ENCODE results near the gene KCNG2. TPM values are rescaled to one million over a fixed set of nuclear protein-coding genes. Genes with fewer than 3 reads are reported as not detected.

The KCNG2 gene
- polyA plus RNA-seq, 1 experiment: 0.38 TPM

DNA sequence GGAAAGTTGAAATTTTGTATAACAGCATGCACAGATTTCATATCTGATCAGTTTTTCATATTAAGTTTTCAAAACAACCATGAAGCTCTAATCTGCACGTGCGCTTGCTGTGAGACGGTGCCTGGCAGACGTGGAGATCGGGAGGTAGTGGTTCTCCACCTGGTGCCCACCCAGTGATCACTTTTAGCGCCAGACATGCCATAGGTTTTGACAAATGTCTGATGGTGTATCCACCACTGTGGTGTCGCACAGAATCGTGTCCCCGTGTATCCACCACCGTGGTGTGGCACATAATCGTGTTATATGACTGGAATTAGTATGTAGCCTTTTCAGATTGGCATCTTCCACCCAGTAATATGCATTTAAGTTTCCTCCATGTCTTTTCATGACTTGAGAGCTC is 40.9 kb upstream of the KCNG2 start:
- peaks cover 7% of the 10 kb centered on the region; the same call in 1 of the 2 replicates for H3K9me3 ChIP-seq (ENCODE audit: control insufficient read depth, insufficient read depth, low read length)
- ChIA-PET POLR2A (no interaction called here), CTCF (no interaction called here)
- H3K27me3 ChIP-seq (ENCODE audit: control insufficient read depth, insufficient read depth, low read length): no peaks in the 10 kb centered on the region
- no peak for DNase-seq (ENCODE audit: low read depth, low spot score)
- no peak overlapping the region for H3K27ac ChIP-seq (ENCODE audit: low read depth, low read length)
- TF ChIP-seq, protein P1, sequence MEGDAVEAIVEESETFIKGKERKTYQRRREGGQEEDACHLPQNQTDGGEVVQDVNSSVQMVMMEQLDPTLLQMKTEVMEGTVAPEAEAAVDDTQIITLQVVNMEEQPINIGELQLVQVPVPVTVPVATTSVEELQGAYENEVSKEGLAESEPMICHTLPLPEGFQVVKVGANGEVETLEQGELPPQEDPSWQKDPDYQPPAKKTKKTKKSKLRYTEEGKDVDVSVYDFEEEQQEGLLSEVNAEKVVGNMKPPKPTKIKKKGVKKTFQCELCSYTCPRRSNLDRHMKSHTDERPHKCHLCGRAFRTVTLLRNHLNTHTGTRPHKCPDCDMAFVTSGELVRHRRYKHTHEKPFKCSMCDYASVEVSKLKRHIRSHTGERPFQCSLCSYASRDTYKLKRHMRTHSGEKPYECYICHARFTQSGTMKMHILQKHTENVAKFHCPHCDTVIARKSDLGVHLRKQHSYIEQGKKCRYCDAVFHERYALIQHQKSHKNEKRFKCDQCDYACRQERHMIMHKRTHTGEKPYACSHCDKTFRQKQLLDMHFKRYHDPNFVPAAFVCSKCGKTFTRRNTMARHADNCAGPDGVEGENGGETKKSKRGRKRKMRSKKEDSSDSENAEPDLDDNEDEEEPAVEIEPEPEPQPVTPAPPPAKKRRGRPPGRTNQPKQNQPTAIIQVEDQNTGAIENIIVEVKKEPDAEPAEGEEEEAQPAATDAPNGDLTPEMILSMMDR (IDR thresholded peaks at IDR 0.05; ENCODE audit: low read depth, low read length): no peak
- no peak overlapping the region for H3K4me3 ChIP-seq (ENCODE audit: low read depth, low read length)

DNA sequence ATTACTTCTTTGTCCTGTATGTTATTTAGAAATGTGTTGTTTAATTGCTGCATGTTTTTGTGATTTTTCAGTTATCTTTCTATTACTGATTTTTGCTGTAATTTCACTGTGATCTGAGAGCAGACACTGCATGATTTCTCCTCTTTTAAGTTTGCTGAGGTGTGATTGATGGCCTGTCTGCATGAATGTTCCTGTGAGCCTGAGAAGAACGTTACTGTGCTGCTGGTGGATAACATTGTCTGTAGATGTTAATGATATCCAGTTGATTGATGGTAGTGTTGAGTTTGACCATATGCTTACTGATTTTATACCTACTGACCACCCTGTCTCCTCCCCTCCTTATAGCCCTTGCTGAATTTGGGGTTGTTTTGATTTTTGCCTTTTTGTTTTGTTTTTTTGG is 37.4 kb upstream of the KCNG2 start:
- H3K27me3 ChIP-seq (ENCODE audit: control insufficient read depth, insufficient read depth, low read length): no peaks in the 10 kb centered on the region
- no peak overlapping the region for H3K4me3 ChIP-seq (ENCODE audit: low read depth, low read length)
- TF ChIP-seq, protein P1 (IDR thresholded peaks at IDR 0.05; ENCODE audit: low read depth, low read length): no peak
- ChIA-PET CTCF (no interaction called here), POLR2A (no interaction called here)
- peaks cover 7% of the 10 kb centered on the region for H3K9me3 ChIP-seq (ENCODE audit: control insufficient read depth, insufficient read depth, low read length)
- DNase-seq (ENCODE audit: low read depth, low spot score): no peak
- no peak overlapping the region for H3K27ac ChIP-seq (ENCODE audit: low read depth, low read length)

DNA sequence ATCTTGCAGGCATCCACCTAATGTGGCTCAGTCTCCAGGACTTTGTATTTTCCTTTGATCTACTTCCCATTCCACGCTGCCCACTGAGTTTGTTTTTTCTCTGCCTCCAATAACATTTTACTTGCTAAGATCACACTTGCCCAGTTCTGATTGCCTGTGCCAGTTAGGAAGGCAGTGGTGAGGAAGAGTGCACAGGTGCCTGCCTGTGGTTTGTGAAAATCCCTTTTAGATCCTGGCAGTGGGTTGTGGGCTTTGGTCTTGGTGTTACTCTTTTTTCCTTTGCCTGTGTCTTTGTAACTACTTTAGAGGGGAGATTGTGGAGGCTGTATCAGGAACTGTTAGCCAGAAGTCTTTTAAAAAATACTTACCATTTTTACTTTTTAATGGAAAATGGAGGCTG is 36.9 kb upstream of the KCNG2 start:
- H3K4me3 ChIP-seq (ENCODE audit: low read depth, low read length): no peak overlapping the region
- TF ChIP-seq, protein P1 (IDR thresholded peaks at IDR 0.05; ENCODE audit: low read depth, low read length): no peak
- CTCF ChIA-PET: interaction anchor here (0.6 kb wide), 1 partner anchor 13 kb away, joined by 3 read pairs; no protein-coding TSS in a partner anchor
- H3K27me3 ChIP-seq (ENCODE audit: control insufficient read depth, insufficient read depth, low read length): no peaks in the 10 kb centered on the region
- POLR2A ChIA-PET: no interaction called here
- DNase-seq (ENCODE audit: low read depth, low spot score): no peak
- H3K9me3 ChIP-seq (ENCODE audit: control insufficient read depth, insufficient read depth, low read length): peaks cover 4% of the 10 kb centered on the region
- no peak overlapping the region for H3K27ac ChIP-seq (ENCODE audit: low read depth, low read length)

DNA sequence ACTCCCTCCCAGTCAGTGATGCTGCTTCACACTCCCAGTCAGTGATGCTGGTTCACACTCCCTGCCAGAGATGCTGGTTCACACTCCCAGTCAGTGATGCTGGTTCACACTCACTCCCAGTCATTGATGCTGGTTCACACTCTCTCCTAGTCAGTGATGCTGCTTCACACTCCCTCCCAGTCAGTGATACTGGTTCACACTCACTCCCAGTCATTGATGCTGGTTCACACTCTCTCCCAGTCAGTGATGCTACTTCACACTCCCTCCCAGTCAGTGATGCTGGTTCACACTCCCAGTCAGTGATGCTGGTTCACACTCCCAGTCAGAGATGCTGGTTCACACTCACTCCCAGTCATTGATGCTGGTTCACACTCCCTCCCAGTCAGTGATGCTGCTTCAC is 34.3 kb upstream of the KCNG2 start:
- H3K27ac ChIP-seq (ENCODE audit: low read depth, low read length): no peak overlapping the region
- H3K9me3 ChIP-seq (ENCODE audit: control insufficient read depth, insufficient read depth, low read length): peaks cover 14% of the 10 kb centered on the region
- no peak for DNase-seq (ENCODE audit: low read depth, low spot score)
- ChIA-PET POLR2A (no interaction called here), CTCF (no interaction called here)
- H3K4me3 ChIP-seq (ENCODE audit: low read depth, low read length): no peak overlapping the region
- peaks cover 6% of the 10 kb centered on the region for H3K27me3 ChIP-seq (ENCODE audit: control insufficient read depth, insufficient read depth, low read length)
- TF ChIP-seq, protein P1 (IDR thresholded peaks at IDR 0.05; ENCODE audit: low read depth, low read length): no peak

DNA sequence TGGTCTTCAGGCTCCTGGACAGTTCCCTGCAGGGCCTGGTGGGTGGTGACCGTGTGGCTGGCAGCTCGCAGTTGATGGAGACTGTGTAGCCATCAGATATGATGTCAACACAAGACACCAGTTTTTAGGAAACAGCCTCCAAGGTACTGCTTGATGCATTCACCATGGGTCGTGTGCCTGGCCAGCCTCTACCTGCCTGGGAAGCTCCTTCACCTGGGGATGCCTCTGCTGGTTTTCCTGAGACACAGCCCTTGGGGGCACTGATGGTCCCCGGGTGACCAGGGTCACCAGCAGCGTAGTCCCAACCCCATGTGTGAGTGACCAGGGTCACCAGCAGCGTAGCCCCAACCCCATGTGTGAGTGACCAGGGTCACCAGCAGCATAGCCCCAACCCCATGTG is 33.6 kb upstream of the KCNG2 start:
- ChIA-PET POLR2A (no interaction called here), CTCF (no interaction called here)
- DNase-seq (ENCODE audit: low read depth, low spot score): no peak
- Histone ChIP-seq H3K27ac (ENCODE audit: low read depth, low read length) (no peak overlapping the region), H3K9me3 (ENCODE audit: control insufficient read depth, insufficient read depth, low read length) (peaks cover 14% of the 10 kb centered on the region), H3K27me3 (ENCODE audit: control insufficient read depth, insufficient read depth, low read length) (peaks cover 7% of the 10 kb centered on the region), H3K4me3 (ENCODE audit: low read depth, low read length) (no peak overlapping the region)
- TF ChIP-seq, protein P1 (IDR thresholded peaks at IDR 0.05; ENCODE audit: low read depth, low read length): no peak

Measured in AG04450 (cell line).